Right lobe of liver (tissue), 4 donors: ENCODE data around the gene TOMM34.

ENCODE experiments used
- CTCF ChIP-seq, 4 donors: fragments of 200-600 bp in 3 of 4; fragments of 450-650 bp in 1 of 4; IDR thresholded peaks; one replicate each; pipeline versions ENCODE4 v1.5.1 to v1.8.0; 2016 to 2022; ENCODE audit warnings: antibody characterized with exemption in 4 of 4, mild to moderate bottlenecking in 2 of 4
- POLR2A ChIP-seq: fragments of 450-650 bp; IDR thresholded peaks from one replicate; pipeline ENCODE4 v1.6.1; 2017; ENCODE audit warnings: antibody characterized with exemption, mild to moderate bottlenecking
- donor health status: DM: no; HTN: no; CAD: no.
- donor health status: DM: no; HTN: no; CAD: no.
- donor health status: DM: no; HTN: yes; CAD: no.

GRCh38 chr20:44946271-44946852 lies 13.8 kb downstream of the TOMM34 start:
- TF ChIP-seq CTCF (IDR thresholded peaks at IDR 0.05) (no peak), POLR2A (no peak)
